ENCODE measurements around the gene FAM200B. TPM values are rescaled to one million over a fixed set of nuclear protein-coding genes. Genes with fewer than 3 reads are reported as not detected.

The FAM200B gene
- total and polyA plus RNA-seq, 3 donors from 2014 or later: 41.8 to 75.2 (median 48.9) TPM

- no peaks in the 10 kb centered on the region for H3K36me3 ChIP-seq (ENCODE audit: low read depth, missing control alignments)
- H3K4me1 ChIP-seq: no peaks in the 10 kb centered on the region
- no peak overlapping the region for H3K27ac ChIP-seq
- H3K27me3 ChIP-seq: no peaks in the 10 kb centered on the region
- no peaks in the 10 kb centered on the region for H3K9me3 ChIP-seq
- DNase-seq: no peak
- no peak overlapping the region for H3K4me3 ChIP-seq
- 95 to 96% methylated on average over 4 of the region's 4 CpGs for WGBS, 2 donors
- intact Hi-C loops (cut with DNase I; ENCODE audit: low total_unique reads): no loop called here
- no peak for TF ChIP-seq POLR2A (IDR thresholded peaks at IDR 0.05)
- no peak for TF ChIP-seq CTCF (IDR thresholded peaks at IDR 0.05)
These were observed 6.7 kb upstream of the FAM200B start for GRCh38 chr4:15674926-15675325.

- TF ChIP-seq CTCF (IDR thresholded peaks at IDR 0.05) (no peak), POLR2A (IDR thresholded peaks at IDR 0.05) (no peak)
- intact Hi-C loops (cut with DNase I; ENCODE audit: low total_unique reads): no loop called here
- WGBS, 2 donors: 84 to 91% methylated on average over 3 of the region's 3 CpGs
- Histone ChIP-seq H3K9me3 (no peaks in the 10 kb centered on the region), H3K4me3 (no peak overlapping the region), H3K4me1 (no peaks in the 10 kb centered on the region), H3K27me3 (no peaks in the 10 kb centered on the region), H3K36me3 (ENCODE audit: low read depth, missing control alignments) (no peaks in the 10 kb centered on the region), H3K27ac (no peak overlapping the region)
- no peak for DNase-seq
These were observed 6.3 kb upstream of the FAM200B start for GRCh38 chr4:15675356-15675755.

- 98 to 100% methylated on average over 1 of the region's 1 CpG for WGBS, 2 donors
These were observed 5.6 kb upstream of the FAM200B start for GRCh38 chr4:15676039-15676438.

GRCh38 chr4:15676899-15677298 lies 4.7 kb upstream of the FAM200B start:
- DNase-seq: no peak
- Histone ChIP-seq H3K4me3 (no peak overlapping the region), H3K27me3 (no peaks in the 10 kb centered on the region), H3K36me3 (ENCODE audit: low read depth, missing control alignments) (no peaks in the 10 kb centered on the region), H3K4me1 (no peaks in the 10 kb centered on the region), H3K9me3 (no peaks in the 10 kb centered on the region), H3K27ac (no peak overlapping the region)
- WGBS, 2 donors: 95 to 96% methylated on average over 6 of the region's 6 CpGs
- intact Hi-C loops (cut with DNase I; ENCODE audit: low total_unique reads): no loop called here
- TF ChIP-seq POLR2A (IDR thresholded peaks at IDR 0.05) (no peak), CTCF (IDR thresholded peaks at IDR 0.05) (no peak)

More at GRCh38 chr4:15676039-15676438, 5.6 kb upstream of the FAM200B start:
- Histone ChIP-seq H3K9me3 (no peaks in the 10 kb centered on the region), H3K4me3 (no peak overlapping the region), H3K27me3 (no peaks in the 10 kb centered on the region), H3K36me3 (ENCODE audit: low read depth, missing control alignments) (no peaks in the 10 kb centered on the region), H3K27ac (no peak overlapping the region), H3K4me1 (no peaks in the 10 kb centered on the region)
- TF ChIP-seq POLR2A (IDR thresholded peaks at IDR 0.05): no peak
- TF ChIP-seq CTCF (IDR thresholded peaks at IDR 0.05): no peak
- intact Hi-C loops (cut with DNase I; ENCODE audit: low total_unique reads): no loop called here
- DNase-seq: no peak

- H3K9me3 ChIP-seq: no peaks in the 10 kb centered on the region
- TF ChIP-seq POLR2A (IDR thresholded peaks at IDR 0.05) (no peak), CTCF (IDR thresholded peaks at IDR 0.05) (no peak)
- H3K27ac ChIP-seq: no peak overlapping the region
- intact Hi-C loops (cut with DNase I; ENCODE audit: low total_unique reads): no loop called here
- H3K27me3 ChIP-seq: no peaks in the 10 kb centered on the region
- H3K4me3 ChIP-seq: no peak overlapping the region
- WGBS, 2 donors: 88 to 90% methylated on average over 2 of the region's 2 CpGs
- no peaks in the 10 kb centered on the region for H3K36me3 ChIP-seq (ENCODE audit: low read depth, missing control alignments)
- no peaks in the 10 kb centered on the region for H3K4me1 ChIP-seq
- DNase-seq: no peak
These were observed 4.1 kb upstream of the FAM200B start for GRCh38 chr4:15677507-15677988.

Data from testis (tissue), 3 donors.